Measurements from ENCODE around the gene AGBL4.
"Not testable (repeated sequence)": the region's sequence is repeated elsewhere in the genome, so short reads cannot be mapped to it uniquely, and the experiment has no call there.

Gene AGBL4

DNA sequence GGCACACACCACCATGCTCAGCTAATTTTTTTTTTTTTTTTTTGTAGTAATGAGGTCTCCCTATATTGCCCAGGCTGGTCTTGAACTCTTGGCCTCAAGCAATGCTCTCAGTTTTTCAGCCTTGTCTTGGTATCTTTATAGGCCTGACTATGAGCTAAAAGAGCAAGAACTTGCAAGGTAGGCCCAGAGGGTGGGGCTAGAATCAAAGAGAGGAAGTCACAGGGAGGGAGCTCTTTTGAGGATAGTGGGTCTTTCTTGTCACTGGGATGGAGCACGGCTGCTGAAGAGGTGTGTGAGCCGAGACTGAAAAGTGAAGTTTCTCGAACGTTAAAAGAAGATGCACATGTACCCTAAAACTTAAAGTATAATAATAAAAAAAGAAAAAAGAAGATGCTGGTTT, 987.1 kb downstream of the AGBL4 start:
- no peak for DNase-seq (ENCODE audit: low read depth, low spot score)

DNA sequence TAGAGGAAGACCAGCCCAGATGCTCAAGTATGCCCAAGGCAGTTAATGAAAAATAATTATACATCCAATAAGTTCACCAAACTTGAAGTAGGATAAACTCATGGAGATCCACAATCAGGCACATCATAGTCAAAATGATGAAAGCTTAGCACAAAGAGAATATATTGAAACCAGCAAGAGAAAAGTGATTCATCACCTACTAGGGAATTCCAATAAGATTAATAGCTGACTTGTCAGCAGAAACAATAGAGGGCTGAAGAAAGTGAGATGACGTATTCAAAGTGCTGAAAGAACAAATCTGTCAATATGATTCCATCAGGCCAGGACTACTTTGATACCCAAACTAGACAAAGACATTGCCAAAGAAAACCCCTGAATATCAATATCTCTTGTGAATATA, 995.4 kb downstream of the AGBL4 start:
- no peak for DNase-seq (ENCODE audit: low read depth, low spot score)

DNA sequence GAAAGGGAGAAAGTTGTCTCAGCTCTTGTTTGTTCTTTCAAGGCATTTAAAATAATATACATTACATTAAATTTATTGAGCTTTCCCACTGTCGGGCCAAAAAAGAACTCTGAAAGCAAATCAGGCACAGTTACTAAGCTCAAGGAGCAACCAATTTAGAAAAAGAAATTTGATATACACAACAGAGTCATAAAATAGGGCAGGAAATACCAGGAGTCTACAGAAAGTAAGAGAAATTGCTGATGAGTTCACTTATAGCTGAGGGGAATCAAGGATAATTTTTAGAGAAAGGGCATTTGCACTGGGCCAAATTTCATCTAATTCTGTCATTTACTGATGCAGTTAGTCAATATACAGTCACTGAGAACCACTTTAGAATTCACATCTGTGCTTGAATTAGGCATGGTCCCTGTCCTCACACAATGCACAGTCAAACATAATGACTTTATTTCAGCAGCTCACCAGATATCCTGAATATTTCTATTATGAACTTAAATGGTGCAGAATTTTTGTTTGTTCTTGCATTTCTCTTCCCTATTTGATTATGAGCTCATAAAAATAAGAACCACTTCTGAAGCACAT, 997.4 kb downstream of the AGBL4 start:
- DNase-seq (ENCODE audit: low read depth, low spot score) = no peak

DNA sequence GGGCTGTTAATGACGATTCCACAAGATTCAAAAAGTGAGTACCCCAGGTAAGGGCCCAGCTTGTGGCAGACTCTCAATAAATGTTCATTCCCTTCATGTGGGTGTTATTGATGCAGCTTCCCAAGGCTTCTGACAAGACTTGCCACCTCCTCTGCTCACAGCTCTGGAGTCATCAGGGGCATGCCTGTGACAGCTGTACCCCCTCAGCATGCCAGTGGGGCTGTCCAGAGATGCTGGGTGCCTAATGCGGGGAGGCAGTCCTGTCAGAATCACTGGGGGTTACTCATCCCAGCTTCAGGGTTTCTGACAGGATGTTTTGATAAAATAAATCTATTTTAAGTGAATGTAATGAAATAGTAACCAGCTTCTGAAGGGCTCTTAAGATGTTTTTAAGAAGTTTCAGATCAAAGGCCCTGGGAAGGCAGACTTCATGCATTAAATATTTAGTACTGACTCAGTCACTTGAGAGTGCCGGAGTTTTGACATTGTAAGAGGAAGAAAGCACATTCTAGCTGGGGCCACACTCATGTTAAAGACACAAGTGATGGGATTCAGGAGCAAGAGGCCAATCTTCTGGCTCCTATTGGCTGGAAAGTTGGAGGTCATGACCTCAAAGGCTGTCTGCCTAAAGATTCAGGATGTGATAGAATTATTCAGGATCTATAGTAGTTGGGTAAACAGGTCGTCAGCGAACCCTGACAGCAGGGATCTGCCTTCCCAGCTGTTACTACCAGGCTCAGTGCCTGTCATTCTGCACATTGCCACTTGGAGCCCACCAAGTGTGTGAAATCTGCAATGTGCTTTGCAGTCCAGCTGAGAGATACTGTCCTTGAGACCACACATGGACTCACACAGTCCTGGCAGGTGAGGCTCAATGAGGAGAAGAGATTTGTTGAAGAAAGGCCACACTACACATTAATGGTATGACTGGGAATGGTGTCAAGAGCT, 1007.5 kb downstream of the AGBL4 start:
- no peak for DNase-seq (ENCODE audit: low read depth, low spot score)

DNA sequence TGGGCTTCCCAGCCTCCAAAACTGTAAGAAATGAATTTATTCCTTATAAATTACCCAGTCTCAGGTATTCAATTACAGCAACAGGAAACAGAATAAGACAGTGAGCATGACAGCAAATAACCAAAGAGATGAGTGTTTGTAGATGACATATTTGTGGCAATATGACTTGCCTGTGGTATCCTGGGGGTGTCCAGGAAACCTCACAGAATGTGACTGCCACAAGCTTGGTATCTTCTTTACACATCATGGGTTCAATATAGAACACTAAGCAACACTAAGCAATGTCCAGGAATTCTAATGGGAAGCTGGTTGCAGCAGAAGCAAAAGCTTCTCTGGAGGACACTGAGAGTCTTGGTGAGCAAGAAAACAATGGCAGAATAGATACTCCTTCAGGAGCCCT, 1010.7 kb downstream of the AGBL4 start:
- no peak for DNase-seq (ENCODE audit: low read depth, low spot score)

DNA sequence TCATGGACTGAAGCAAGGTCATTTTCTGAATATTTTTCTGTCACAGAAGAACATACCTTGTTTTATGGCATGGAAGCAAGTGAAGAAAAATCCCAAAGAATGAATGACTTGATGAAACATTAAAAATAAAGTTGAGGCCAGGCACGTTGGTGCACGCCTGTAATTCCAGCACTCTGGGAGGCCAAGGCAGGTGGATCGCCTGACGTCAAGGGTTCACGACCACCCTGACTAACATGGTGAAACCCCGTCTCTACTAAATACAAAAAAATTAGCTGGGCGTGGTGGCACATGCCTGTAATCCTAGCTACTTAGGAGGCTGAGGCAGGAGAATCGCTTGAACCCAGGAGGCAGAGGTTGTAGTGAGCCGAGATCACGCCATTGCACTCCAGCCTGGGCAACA, 1020.8 kb downstream of the AGBL4 start:
- DNase-seq (ENCODE audit: low read depth, low spot score) = not testable (repeated sequence)

DNA sequence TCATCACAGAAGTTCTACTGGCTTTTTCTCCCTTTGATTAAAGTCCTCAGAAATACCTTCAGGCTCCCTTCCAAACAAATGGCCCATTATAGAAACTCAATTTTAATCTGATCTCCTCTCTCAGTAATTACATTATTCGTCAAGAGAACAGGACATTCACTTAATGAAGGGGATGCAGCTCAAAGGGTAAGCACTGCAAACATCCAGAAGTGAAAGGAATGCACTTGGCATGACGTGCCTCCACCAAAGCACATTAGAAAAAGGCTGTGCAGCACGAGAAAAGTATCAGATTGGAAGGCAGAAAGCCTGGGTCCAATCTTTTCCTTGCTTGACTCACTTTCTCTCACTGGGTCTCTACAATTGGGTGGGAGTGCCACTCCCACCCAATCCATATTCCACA, 1024.4 kb downstream of the AGBL4 start:
- DNase-seq (ENCODE audit: low read depth, low spot score) = no peak

DNA sequence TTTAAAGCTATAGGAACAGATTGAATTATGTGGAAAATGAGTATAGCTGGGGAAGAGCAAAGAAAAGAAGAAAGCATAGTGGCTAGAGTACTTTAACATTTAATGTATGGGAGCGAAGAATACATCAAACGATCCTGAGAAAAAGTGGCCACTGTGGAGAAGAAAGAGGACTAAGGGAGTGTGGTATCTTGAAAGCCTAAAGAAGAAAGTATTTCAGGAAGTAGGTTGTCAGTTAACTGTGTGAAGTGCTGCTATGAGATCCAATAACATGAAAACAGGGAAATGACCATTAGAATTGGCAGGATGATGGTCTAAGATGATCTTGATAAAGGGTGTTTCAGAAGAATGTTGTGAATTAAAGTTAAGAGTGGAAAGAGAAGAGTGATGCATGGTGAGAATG, 1027.4 kb downstream of the AGBL4 start:
- DNase-seq (ENCODE audit: low read depth, low spot score) = no peak

DNA sequence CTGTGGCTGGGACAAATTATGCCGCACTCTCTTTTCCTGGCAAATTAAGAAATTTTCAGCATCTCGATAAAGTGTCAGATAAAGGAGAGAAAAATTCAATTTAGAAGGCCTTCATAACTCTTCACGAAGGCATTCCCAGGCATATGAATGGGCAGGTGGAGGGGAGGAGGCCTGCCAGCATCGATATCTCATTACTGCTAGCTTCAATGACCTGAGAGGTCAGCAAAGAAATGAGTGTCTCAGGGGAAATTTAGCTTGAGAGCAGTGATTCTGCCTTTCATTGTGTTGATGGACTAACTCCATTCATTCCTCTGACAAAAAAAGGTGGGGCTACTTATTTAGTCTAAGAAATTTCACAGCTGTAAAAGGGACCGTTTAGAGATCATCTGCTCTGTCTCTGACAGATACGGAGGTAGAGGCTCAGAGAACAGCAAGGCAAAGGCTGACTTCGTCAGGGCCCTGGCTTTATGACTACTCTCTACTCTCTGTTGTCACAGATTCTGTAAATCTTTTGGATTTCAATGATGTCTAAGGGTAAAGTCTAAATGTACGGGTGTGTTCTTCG, 1035.0 kb downstream of the AGBL4 start:
- DNase-seq (ENCODE audit: low read depth, low spot score) = no peak

DNA sequence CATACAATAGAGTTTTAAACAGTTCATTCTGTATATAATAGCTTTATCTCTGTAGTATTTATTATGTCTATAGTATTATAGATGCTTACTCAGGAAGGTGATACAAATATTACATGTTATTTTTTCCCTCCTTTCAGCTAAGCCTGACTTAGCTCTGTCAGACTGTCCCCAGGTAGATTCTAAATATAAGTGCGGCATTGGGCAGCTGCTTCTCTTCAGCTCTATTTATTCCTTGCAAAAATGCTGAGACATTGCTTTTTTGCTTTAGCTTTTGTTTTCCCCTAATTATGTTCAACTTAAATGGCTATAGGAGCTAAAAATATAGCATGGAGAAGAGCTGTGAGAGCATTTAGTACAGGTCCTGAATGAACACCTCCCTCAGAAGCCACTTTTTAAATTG, 1043.8 kb downstream of the AGBL4 start:
- DNase-seq (ENCODE audit: low read depth, low spot score) = no peak

DNA sequence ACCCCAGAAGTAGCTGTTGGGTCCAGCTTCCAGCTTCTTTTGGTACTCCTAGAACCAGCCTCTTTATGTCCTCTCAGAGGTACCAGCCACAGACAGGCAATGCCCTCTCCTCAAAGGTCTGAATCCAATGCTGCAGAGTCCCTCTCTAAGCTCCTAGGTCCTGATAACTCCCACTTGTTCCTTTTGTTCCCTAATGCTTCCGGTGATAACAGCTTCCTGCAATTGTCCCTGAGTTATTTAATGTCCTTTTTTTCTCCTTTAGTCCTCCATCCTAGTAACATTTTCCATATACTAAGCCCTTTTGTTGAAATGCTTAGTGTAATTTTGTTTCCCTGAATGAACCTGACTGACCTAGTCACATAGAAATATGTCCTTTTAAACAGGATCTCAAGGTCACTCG, 1045.3 kb downstream of the AGBL4 start:
- no peak for DNase-seq (ENCODE audit: low read depth, low spot score)

DNA sequence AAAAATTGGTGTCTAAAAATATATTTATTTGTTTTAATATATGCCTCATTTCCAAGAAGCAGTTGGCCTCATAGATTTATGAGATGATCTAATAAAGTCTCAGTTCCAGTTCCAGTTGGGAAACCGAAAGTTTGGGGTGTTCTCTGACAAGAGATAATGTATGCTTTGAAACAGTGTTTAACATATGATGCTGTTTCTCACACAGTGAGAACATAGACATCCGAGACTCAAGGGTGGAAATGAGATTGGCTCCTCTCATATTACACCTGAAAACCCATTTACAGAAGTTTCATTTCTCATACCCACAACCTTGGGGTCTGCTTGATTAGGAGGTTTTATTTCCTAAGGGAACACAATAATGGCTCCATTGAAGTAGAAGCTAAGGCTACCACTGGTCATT, 1046.5 kb downstream of the AGBL4 start:
- DNase-seq (ENCODE audit: low read depth, low spot score) = no peak

DNA sequence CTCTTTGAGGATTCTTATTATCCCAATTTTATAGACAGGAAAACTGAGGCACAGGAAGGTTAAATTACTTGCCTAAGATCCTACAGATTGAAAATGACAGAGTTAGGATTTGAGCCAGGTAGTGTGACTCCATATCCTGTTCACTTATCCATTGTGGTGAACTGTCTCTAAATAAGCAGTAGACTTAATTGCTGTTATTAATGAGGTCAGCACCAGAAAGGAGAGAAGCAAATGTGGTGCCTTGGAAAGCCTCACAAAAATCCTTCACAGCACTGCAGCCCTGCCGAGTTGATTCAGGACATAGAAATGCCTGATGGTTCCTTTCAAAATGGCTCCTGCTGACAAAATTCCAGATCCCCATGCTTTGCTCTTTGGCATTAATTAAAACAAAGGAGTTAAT, 1053.8 kb downstream of the AGBL4 start:
- no peak for DNase-seq (ENCODE audit: low read depth, low spot score)

DNA sequence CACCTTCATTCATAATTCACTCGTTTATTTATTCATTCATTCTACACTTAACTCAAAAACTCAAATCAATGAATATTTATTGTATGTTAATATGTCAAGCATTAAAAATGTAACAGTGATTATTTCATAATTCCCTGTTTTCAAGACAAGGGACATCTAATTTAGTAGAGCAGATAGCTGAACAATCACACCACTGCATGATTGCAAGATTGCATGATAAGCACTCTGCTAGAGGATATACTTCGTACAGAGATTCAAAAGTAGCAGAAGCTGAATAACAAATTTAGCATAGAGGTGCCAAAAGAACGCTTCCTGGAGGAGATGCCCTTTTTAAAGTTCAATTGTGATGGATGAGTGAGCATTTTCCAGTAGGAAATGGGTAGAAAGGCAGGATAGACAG, 1056.4 kb downstream of the AGBL4 start:
- no peak for DNase-seq (ENCODE audit: low read depth, low spot score)

DNA sequence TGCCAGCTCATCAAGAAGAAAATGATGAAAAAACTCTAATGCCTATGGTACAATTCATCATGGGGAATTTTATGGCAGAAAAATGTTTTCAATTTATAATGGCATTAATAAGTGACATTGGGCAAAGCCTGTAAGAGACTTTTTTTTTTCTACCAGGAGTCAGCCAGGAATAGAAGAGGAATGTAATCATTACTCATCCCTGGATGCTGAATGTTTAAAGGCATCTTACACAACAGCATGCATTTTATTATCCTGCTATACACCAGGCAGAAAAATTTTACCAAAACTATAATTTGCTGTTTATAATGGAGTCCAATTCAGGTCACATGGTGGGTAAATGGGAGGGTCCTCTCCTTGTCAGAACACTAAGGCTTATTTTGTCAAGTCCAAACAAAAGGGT, 1057.2 kb downstream of the AGBL4 start:
- DNase-seq (ENCODE audit: low read depth, low spot score) = no peak

DNA sequence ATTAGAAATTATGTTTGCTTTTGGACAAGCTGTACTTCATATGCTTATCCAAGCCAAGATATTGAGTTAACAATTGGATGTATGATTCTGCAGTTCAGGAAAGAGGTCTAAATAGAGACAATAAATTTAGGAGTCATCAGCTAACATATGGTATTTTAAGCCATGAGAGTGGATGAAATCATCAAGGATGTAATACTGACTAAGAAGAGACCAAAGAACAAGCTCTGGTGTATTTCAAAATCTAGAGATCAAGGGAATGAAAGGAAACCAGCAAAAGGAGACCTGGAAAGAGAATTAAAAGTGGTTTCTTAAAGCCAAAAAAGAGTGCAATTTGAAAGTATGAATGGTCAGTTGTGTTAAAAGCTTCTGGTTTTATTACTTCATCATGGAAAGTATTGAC, 1063.4 kb downstream of the AGBL4 start:
- no peak for DNase-seq (ENCODE audit: low read depth, low spot score)

DNA sequence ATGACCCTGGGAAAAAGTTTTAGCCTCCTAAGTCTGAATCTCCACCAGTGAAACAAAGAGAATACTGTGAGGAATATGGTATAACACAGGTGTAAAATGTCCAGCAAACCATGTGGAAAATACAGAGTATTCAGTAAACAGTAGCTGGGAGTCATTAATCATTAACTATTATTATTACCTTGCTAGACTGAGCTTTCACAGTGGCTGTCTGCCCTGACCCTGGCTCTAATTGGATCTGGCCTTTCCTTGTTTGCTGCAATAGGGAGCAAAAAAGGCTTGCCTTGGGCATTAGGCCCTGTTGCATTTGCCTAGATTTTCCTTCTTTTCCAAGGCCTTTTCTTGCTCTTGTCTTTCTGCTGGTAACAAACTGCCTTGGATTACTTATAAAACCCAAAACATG, 1068.0 kb downstream of the AGBL4 start:
- DNase-seq (ENCODE audit: low read depth, low spot score) = no peak

DNA sequence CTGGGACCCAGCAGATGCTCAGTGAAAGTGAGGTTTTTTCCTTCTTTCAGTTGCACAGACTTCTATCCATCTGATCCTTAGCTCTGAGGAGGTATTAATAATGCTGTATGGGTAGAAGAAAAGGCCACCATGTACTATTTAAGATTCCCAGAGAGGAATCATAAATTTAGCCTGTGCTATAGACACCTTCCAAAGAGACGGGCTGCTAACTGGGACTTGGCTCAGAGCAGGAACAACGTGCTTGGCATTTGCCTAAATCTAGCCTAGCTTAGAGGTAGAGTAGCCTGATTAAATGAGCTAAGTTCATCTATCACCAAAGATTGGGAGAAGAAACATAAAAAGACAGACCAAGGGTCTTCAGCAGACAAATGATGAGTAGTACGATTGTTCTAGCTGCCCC, 1070.1 kb downstream of the AGBL4 start:
- DNase-seq (ENCODE audit: low read depth, low spot score) = no peak

DNA sequence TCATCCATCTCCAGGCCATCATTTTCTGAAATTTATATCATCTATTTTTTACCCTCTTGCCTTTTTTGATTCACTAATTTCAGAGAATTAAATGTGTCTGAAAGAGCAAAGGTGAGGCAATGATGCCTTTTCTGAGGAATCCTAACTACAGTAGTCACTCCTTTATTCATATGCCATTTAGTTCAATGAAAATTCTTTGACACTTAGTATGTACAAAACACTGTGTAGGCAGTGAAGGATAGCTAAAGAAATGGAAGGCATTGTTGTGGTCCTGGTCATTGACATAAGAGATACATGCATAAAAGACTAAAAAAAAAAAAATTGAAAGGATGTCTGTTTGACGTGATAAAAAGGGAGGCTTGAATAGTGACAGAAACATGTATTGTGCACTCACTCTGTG, 1075.2 kb downstream of the AGBL4 start:
- no peak for DNase-seq (ENCODE audit: low read depth, low spot score)

DNA sequence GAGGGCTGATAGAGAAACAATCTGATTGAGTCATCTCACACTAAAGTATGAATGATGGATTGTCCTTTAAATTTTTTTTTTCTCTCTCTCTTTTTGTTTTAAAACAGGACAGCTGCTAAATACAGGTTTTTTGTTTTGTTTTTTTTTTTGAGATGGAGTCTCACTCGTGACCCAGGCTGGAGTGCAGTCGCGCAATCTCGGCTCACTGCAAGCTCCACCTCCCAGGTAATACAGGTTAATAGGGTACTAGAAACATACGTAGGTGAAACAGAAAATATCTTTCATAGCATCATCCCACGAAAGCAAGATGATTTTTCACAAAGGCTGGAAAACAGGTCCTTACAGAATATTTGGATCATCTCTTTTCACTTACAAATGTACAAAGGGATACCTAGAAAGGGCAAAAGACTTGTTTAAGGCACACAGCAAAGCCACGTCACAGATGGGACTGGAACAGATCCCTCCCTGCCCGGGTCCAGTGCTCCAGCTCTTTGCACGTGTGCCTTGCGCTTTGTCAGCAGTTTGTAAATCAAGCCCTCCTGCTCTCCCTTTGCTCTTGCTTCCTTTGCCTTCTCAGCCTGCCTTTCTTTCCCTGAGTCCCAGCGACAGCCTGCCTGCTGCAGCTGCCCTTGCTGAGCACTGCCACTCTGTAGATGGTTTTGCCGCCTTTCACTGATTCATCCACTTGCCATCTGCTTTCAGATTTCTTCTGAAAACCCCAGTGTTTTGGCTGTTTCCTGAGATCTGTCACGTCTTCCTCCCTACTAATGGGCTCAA, 1075.8 kb downstream of the AGBL4 start:
- DNase-seq (ENCODE audit: low read depth, low spot score) = no peak

DNA sequence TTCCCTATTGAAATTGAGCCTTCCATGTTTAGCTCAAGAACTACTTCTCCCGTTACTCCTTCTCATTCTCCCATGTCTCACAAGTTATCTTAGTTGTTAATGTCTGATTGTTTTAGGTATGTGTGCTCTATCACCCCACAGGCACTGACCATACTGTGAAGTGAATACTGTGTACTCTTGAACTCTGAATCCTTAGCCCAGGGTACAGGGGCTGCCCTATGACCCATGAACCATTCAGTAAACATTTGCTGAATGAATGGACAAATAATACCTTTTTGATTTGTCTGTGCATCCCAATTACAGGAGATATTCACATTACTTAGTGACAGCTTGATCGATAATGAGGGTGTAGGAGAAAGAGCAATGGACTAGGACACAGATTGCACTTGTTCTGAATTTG, 1077.7 kb downstream of the AGBL4 start:
- no peak for DNase-seq (ENCODE audit: low read depth, low spot score)

DNA sequence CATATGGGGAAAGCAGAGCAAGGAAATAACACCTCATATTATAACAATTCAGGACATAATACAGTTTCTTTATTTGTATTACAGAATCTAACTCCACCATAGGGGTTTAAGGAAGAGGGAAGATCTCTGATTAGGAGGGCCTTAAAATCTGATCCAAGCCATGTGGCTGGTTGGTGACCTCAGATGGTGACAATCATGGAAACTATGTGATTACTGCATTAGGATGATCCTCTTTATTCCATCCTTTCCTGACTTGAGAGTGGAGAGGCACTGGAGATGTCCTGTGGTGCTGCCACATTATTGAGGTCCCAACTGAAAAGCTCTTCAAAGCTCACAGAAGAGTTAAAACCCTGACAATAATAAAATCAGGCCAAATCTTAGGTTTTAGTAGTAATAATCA, 1078.9 kb downstream of the AGBL4 start:
- no peak for DNase-seq (ENCODE audit: low read depth, low spot score)
